ENCODE measurements around the gene POMC. TPM values are rescaled to one million over a fixed set of nuclear protein-coding genes. Genes with fewer than 3 reads are reported as not detected.

Gene POMC
- total and polyA plus RNA-seq, 2 of the 4 experiments (the other 2 are of a cell fraction) = 0.17 TPM; not detected in 1

DNA sequence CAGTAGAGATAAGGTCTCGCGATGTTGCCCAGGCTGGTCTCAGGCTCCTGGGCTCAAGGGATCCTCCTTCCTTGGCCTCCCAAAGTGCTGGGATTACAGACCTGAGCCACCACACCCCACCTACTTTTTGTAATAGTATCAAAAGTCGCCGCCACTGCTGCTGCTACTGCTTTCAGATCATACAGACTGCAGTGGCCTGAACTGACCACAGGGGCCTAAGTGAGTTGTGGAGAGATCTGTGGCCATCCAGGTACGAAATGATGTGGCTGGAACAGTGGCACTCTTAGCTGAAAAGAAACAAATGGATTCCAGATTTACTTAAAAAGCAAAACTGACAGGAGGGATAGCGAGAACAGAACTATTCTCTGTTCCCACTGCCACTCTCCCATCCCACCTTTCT lies 32.9 kb upstream of the POMC start:
- H3K9me3 ChIP-seq (ENCODE audit: control insufficient read depth, insufficient read depth, low read length) = no peaks in the 10 kb centered on the region
- POLR2A ChIA-PET (ENCODE audit: unreplicated experiment) = no interaction called here
- H3K18ac ChIP-seq (ENCODE audit: low read depth, low read length) = no peak overlapping the region
- TF ChIP-seq, protein P1, sequence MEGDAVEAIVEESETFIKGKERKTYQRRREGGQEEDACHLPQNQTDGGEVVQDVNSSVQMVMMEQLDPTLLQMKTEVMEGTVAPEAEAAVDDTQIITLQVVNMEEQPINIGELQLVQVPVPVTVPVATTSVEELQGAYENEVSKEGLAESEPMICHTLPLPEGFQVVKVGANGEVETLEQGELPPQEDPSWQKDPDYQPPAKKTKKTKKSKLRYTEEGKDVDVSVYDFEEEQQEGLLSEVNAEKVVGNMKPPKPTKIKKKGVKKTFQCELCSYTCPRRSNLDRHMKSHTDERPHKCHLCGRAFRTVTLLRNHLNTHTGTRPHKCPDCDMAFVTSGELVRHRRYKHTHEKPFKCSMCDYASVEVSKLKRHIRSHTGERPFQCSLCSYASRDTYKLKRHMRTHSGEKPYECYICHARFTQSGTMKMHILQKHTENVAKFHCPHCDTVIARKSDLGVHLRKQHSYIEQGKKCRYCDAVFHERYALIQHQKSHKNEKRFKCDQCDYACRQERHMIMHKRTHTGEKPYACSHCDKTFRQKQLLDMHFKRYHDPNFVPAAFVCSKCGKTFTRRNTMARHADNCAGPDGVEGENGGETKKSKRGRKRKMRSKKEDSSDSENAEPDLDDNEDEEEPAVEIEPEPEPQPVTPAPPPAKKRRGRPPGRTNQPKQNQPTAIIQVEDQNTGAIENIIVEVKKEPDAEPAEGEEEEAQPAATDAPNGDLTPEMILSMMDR (conservative IDR thresholded peaks at IDR 0.05; ENCODE audit: low read depth, low read length) = 0 out of 2 replicates have a peak, but pooled peaks have one; percentile 18
- no peak for TF ChIP-seq POLR2A (IDR thresholded peaks at IDR 0.05; ENCODE audit: low read depth, low read length)
- H3K27ac ChIP-seq (ENCODE audit: insufficient read depth, low read length) = no peak overlapping the region
- no peak overlapping the region for H2AFZ ChIP-seq (replicated peaks; ENCODE audit: low read length, poor library complexity)
- no peaks in the 10 kb centered on the region for H3K36me3 ChIP-seq (ENCODE audit: control insufficient read depth, insufficient read depth, low read length)
- CTCF ChIA-PET = no interaction called here
- H4K20me1 ChIP-seq (ENCODE audit: insufficient read depth, low read length) = no peaks in the 10 kb centered on the region
- H3K14ac ChIP-seq (replicated peaks; ENCODE audit: low read depth, low read length) = no peak overlapping the region
- no peak overlapping the region for H4K91ac ChIP-seq (ENCODE audit: insufficient read depth, low read depth, low read length)
- no peak overlapping the region for H4K5ac ChIP-seq (ENCODE audit: low read depth, low read length)
- no TSS peak for BruUV-seq (replicated peaks)
- dilution Hi-C loops (cut with HindIII; ENCODE audit: low sequenced_read_pairs, unreplicated experiment) = no loop called here
- no peak overlapping the region for H2BK20ac ChIP-seq (ENCODE audit: low read depth, low read length)
- no peak overlapping the region for H2AK5ac ChIP-seq (ENCODE audit: low read depth, low read length)
- no peak overlapping the region for H3K9ac ChIP-seq (ENCODE audit: low read depth, low read length)
- in situ Hi-C loops (cut with MboI; ENCODE audit: low sequenced_read_pairs) = no loop called here
- H4K8ac ChIP-seq (ENCODE audit: low read depth in 2 of 2, low read length in 2 of 2) = no peak overlapping the region
- no peaks in the 10 kb centered on the region for H3K9me1 ChIP-seq (ENCODE audit: insufficient read depth, low read length)
- H3K79me1 ChIP-seq (ENCODE audit: low read depth in 1 of 2, low read length in 2 of 2) = no peaks in the 10 kb centered on the region
- no peaks in the 10 kb centered on the region; the same call in 1 of the 2 replicates for H3K27me3 ChIP-seq (ENCODE audit: control insufficient read depth, insufficient read depth, low read length)
- H2AK9ac ChIP-seq (replicated peaks; ENCODE audit: low read depth, low read length, poor library complexity) = no peak overlapping the region
- H3K4ac ChIP-seq (ENCODE audit: low read depth, low read length) = no peak overlapping the region
- H3K56ac ChIP-seq (ENCODE audit: extremely low read depth, insufficient read depth, low read length) = no peak overlapping the region
- H2BK120ac ChIP-seq (ENCODE audit: low read depth, low read length) = no peak overlapping the region
- no peak overlapping the region for H3K4me2 ChIP-seq (ENCODE audit: low read depth, low read length)
- DNase-seq (no peak), ATAC-seq (ENCODE audit: low read depth) (peak; percentile 48; the same call in 1 of the 2 replicates)
- peaks cover 1% of the 10 kb centered on the region; the same call in 1 of the 2 replicates for H3K4me1 ChIP-seq (ENCODE audit: control insufficient read depth, insufficient read depth, low read length)
- intact Hi-C loops (cut with micrococcal nuclease) = no loop called here
- no peak overlapping the region for H2BK15ac ChIP-seq (ENCODE audit: low read depth, low read length)
- no peak overlapping the region for H3K23ac ChIP-seq (ENCODE audit: low read depth, low read length)
- WGBS, 2 experiments (ENCODE audit: extremely low coverage in 2 of 2, insufficient read length in 1 of 2) = no CpG with 5 or more reads among the region's 6 CpGs
- no peak overlapping the region for H3K4me3 ChIP-seq (ENCODE audit: insufficient read depth, low read depth, low read length)
- no peak overlapping the region for H2BK5ac ChIP-seq (ENCODE audit: low read depth, low read length, poor library complexity, severe bottlenecking)
